ENCODE data around the gene APOBEC3A. TPM values are rescaled to one million over a fixed set of nuclear protein-coding genes. Genes with fewer than 3 reads are reported as not detected.

Gene APOBEC3A
- polyA plus RNA-seq, 1 experiment: not detected

DNA sequence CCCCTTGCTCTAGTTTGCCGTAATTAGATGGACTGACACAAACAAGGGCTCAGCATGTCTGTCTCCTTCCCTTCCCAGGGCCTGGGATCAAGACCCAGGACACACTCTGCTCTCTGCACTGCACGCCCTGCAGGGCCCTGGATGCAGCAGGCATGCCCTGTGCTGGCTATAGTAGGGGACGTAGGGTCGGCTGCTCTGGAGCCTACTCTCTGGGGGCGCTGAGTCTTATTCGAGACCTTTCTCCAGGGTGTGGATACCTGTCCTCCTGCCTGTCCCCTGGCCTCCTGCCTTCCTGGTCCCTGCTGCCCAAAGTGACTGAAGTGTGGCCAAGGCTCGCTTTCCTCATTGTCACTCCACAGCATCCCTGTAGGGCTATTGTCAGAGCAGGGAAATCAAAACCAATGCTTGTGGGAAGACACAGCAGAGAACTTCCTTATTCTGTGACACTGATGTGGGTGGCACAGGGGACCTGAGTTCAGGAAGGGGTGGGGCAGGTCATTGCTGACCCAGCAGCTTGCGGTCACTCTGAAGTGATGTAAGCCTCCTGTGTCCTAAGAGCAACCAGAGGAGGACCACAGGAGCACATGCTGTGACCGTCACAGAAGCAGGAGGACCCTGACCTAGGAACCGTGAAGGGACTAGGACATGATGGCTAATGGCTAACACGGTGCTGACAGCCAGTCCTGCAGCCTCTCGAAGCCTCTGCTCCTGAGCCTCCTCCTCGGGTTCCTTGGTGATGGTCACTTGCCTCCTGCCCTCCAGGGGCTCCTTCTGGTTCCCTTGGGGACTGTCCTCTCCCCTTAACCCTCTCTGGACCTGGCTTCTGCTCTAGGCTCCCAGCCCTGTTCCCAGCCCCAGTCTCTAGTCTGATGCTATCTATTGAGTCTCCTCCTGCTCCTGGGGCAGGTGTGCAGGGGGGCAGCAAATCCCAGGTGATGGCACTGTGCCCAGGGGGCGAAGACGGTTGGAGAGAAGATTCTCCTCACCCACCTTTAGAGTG lies 10.3 kb downstream of the APOBEC3A start:
- POLR2A ChIA-PET: no interaction called here
- no peak overlapping the region for H3K4me3 ChIP-seq (ENCODE audit: low read depth, low read length)
- peaks cover 50% of the 10 kb centered on the region for H3K27me3 ChIP-seq (ENCODE audit: control insufficient read depth, insufficient read depth, low read length)
- CTCF ChIA-PET: no interaction called here
- H3K27ac ChIP-seq (ENCODE audit: low read depth, low read length): no peak overlapping the region
- DNase-seq (ENCODE audit: low read depth, low spot score): no peak
- TF ChIP-seq, protein P1, sequence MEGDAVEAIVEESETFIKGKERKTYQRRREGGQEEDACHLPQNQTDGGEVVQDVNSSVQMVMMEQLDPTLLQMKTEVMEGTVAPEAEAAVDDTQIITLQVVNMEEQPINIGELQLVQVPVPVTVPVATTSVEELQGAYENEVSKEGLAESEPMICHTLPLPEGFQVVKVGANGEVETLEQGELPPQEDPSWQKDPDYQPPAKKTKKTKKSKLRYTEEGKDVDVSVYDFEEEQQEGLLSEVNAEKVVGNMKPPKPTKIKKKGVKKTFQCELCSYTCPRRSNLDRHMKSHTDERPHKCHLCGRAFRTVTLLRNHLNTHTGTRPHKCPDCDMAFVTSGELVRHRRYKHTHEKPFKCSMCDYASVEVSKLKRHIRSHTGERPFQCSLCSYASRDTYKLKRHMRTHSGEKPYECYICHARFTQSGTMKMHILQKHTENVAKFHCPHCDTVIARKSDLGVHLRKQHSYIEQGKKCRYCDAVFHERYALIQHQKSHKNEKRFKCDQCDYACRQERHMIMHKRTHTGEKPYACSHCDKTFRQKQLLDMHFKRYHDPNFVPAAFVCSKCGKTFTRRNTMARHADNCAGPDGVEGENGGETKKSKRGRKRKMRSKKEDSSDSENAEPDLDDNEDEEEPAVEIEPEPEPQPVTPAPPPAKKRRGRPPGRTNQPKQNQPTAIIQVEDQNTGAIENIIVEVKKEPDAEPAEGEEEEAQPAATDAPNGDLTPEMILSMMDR (IDR thresholded peaks at IDR 0.05; ENCODE audit: low read depth, low read length): no peak
- no peaks in the 10 kb centered on the region; the same call in 1 of the 2 replicates for H3K9me3 ChIP-seq (ENCODE audit: control insufficient read depth, insufficient read depth, low read length)

DNA sequence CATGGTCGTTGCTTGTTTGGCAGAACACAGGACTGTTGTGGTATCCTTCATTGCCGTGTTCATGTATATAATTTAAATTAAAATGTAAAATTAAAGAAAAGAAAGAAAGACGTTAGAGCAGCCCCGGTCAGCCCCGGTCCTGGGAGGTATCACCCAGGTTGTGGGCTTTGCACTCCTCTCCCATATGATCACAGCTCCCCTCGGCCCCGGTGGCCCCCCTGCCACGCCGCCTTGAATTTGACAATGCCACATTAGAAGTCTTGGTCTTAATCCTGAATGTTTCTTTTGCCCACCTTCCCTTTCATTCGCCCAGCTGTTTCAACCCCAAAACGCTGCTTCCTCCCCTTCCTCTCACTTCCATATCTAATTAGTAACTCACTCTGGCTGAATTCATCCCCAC lies 11.4 kb downstream of the APOBEC3A start:
- no peak overlapping the region for H3K27ac ChIP-seq (ENCODE audit: low read depth, low read length)
- H3K9me3 ChIP-seq (ENCODE audit: control insufficient read depth, insufficient read depth, low read length): no peaks in the 10 kb centered on the region; the same call in 1 of the 2 replicates
- ChIA-PET CTCF (no interaction called here), POLR2A (no interaction called here)
- TF ChIP-seq, protein P1 (IDR thresholded peaks at IDR 0.05; ENCODE audit: low read depth, low read length): no peak
- H3K4me3 ChIP-seq (ENCODE audit: low read depth, low read length): no peak overlapping the region
- DNase-seq (ENCODE audit: low read depth, low spot score): no peak
- peaks cover 50% of the 10 kb centered on the region for H3K27me3 ChIP-seq (ENCODE audit: control insufficient read depth, insufficient read depth, low read length)

- CTCF ChIA-PET: no interaction called here
- no peak for DNase-seq (ENCODE audit: low read depth, low spot score)
- TF ChIP-seq, protein P1 (IDR thresholded peaks at IDR 0.05; ENCODE audit: low read depth, low read length): no peak
- Histone ChIP-seq H3K27ac (ENCODE audit: low read depth, low read length) (no peak overlapping the region), H3K4me3 (ENCODE audit: low read depth, low read length) (no peak overlapping the region), H3K27me3 (ENCODE audit: control insufficient read depth, insufficient read depth, low read length) (peaks cover 34% of the 10 kb centered on the region), H3K9me3 (ENCODE audit: control insufficient read depth, insufficient read depth, low read length) (no peaks in the 10 kb centered on the region)
- POLR2A ChIA-PET: no interaction called here
Measured at GRCh38 chr22:38970551-38970950, 13.1 kb downstream of the APOBEC3A start.

DNA sequence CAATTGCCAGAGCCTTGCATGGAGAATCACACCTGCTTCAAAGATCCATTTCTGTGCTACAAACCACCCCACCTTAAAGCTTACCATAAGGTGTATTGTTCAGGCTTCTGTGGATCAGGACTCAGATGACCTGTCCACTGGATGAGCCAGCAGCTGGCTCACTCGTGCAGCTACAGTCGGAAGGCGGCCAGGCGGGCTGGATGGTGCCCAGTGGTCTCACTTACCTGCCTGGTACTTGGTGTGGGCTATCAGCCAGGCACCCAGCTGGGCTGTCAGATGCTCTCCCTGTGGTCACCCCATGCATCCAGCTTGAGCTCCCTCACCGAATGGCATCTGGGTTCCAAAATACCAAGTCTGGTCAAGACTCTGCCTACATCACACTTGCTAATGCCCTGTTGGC lies 13.8 kb downstream of the APOBEC3A start:
- no peak for DNase-seq (ENCODE audit: low read depth, low spot score)
- H3K27ac ChIP-seq (ENCODE audit: low read depth, low read length): no peak overlapping the region
- POLR2A ChIA-PET: no interaction called here
- H3K9me3 ChIP-seq (ENCODE audit: control insufficient read depth, insufficient read depth, low read length): peaks cover 6% of the 10 kb centered on the region
- CTCF ChIA-PET: no interaction called here
- TF ChIP-seq, protein P1 (IDR thresholded peaks at IDR 0.05; ENCODE audit: low read depth, low read length): no peak
- H3K27me3 ChIP-seq (ENCODE audit: control insufficient read depth, insufficient read depth, low read length): peaks cover 32% of the 10 kb centered on the region
- no peak overlapping the region for H3K4me3 ChIP-seq (ENCODE audit: low read depth, low read length)

DNA sequence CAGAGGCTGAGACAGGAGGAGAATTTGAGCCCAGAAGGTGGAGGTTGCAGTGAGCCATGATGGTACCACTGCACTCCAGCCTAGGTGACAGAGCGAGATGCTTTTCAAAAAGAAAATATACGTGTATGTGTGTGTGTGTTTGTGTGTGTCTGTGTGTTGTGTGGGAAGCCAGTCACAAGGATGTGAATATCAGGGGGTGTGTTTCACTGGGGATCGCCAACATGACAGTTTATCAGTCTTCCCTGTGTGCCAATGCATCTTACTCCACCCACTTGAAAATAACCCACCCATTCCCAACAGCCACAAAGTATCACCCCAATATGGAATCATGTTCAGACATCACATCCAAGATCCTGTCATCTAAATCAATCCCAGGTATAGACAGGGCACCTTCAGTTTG lies 14.4 kb downstream of the APOBEC3A start:
- DNase-seq (ENCODE audit: low read depth, low spot score): no peak
- POLR2A ChIA-PET: interaction anchor here (0.6 kb wide), 1 partner anchor 208 kb away, joined by 5 read pairs; no protein-coding TSS in a partner anchor
- peaks cover 11% of the 10 kb centered on the region for H3K9me3 ChIP-seq (ENCODE audit: control insufficient read depth, insufficient read depth, low read length)
- H3K27me3 ChIP-seq (ENCODE audit: control insufficient read depth, insufficient read depth, low read length): peaks cover 30% of the 10 kb centered on the region
- TF ChIP-seq, protein P1 (IDR thresholded peaks at IDR 0.05; ENCODE audit: low read depth, low read length): no peak
- CTCF ChIA-PET: interaction anchor here (0.6 kb wide), 2 partner anchors 118 to 139 kb away, joined by 6 to 7 read pairs; no protein-coding TSS in a partner anchor
- H3K27ac ChIP-seq (ENCODE audit: low read depth, low read length): no peak overlapping the region
- H3K4me3 ChIP-seq (ENCODE audit: low read depth, low read length): no peak overlapping the region

All from AG04450 (cell line).